WERI-Rb-1 (cell line): ENCODE data around the gene LYPD6B.

ENCODE experiments used
- DNase-seq: peaks from one replicate; pipeline ENCODE4 v3.0.0-alpha.2; 2020
- H3K27ac ChIP-seq: fragments of 250-450 bp; sonication (Bioruptor Pico); 2 replicates; pipeline ENCODE4 v1.5.1; 2020; ENCODE audit warnings: mild to moderate bottlenecking, moderate library complexity
- H3K27me3 ChIP-seq: fragments of 250-450 bp; sonication (Bioruptor Pico); 2 replicates; pipeline ENCODE4 v1.5.1; 2021; ENCODE audit warnings: mild to moderate bottlenecking, low read depth, moderate library complexity; ENCODE audit not compliant: insufficient read depth, severe bottlenecking
- H3K36me3 ChIP-seq: fragments of 250-450 bp; sonication (Bioruptor Pico); 2 replicates; pipeline ENCODE4 v1.5.1; 2020; ENCODE audit warnings: mild to moderate bottlenecking, moderate library complexity
- H3K4me3 ChIP-seq: 2 replicates; pipeline ENCODE4 v1.5.1; 2011; ENCODE audit warnings: low read depth, mild to moderate bottlenecking, control low read depth, low read length
- H3K9me3 ChIP-seq: fragments of 250-450 bp; sonication (Bioruptor Pico); 2 replicates; pipeline ENCODE4 v1.5.1; 2021; ENCODE audit warnings: mild to moderate bottlenecking, moderate library complexity; ENCODE audit not compliant: severe bottlenecking
- TF ChIP-seq, protein P1 (sequence below): IDR thresholded peaks from 2 replicates; pipeline ENCODE4 v1.5.1; 2011; ENCODE audit warnings: low read depth, mild to moderate bottlenecking, control low read depth, inconsistent platforms, low read length

The LYPD6B gene

DNA sequence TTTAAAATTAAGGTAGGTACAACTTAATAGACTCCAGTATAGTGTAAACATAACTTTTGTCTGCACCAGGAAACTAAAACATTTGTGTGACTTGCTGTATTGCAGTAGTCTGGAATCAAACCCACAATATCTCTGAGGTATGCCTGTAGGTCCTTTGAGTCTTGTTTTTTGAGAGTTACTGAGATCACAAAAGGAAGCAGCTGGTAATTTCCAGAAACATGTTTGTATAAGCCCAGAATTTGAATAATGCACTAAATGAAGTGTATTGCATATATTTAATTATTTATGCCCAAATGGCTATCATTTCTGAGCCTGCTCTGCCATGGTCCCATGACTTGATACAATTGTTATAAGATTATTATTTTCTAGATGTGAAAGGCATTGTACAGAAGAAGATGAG is 148.6 kb downstream of the LYPD6B start:
- H3K36me3 ChIP-seq, result no peaks in the 10 kb centered on the region
- no peaks in the 10 kb centered on the region for H3K27me3 ChIP-seq
- no peak for DNase-seq
- no peaks in the 10 kb centered on the region for H3K9me3 ChIP-seq
- no peak overlapping the region for H3K4me3 ChIP-seq
- TF ChIP-seq, protein P1, sequence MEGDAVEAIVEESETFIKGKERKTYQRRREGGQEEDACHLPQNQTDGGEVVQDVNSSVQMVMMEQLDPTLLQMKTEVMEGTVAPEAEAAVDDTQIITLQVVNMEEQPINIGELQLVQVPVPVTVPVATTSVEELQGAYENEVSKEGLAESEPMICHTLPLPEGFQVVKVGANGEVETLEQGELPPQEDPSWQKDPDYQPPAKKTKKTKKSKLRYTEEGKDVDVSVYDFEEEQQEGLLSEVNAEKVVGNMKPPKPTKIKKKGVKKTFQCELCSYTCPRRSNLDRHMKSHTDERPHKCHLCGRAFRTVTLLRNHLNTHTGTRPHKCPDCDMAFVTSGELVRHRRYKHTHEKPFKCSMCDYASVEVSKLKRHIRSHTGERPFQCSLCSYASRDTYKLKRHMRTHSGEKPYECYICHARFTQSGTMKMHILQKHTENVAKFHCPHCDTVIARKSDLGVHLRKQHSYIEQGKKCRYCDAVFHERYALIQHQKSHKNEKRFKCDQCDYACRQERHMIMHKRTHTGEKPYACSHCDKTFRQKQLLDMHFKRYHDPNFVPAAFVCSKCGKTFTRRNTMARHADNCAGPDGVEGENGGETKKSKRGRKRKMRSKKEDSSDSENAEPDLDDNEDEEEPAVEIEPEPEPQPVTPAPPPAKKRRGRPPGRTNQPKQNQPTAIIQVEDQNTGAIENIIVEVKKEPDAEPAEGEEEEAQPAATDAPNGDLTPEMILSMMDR, result no peak
- H3K27ac ChIP-seq, result no peak overlapping the region

DNA sequence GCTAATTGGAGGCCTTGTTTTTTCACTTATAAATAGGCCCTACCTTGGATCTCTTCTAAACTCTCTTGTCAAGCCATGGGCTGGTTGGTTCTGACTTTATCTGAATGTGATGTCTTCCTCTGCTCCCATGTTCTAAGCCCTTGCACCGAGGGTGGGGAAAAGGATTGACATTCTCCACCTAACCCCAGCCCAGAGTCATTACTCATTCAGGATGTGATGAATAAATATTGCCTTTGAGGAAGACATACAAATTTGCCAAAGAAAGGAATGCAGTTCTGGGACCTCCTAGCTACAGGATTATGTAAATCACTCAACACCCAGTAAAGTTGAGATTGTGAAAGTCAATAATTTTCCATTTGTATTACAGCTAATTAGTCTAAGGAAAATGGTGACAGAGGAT is 149.8 kb downstream of the LYPD6B start:
- Histone ChIP-seq H3K27ac (no peak overlapping the region), H3K9me3 (no peaks in the 10 kb centered on the region), H3K27me3 (no peaks in the 10 kb centered on the region), H3K36me3 (no peaks in the 10 kb centered on the region), H3K4me3 (no peak overlapping the region)
- TF ChIP-seq, protein P1, result no peak
- no peak for DNase-seq

DNA sequence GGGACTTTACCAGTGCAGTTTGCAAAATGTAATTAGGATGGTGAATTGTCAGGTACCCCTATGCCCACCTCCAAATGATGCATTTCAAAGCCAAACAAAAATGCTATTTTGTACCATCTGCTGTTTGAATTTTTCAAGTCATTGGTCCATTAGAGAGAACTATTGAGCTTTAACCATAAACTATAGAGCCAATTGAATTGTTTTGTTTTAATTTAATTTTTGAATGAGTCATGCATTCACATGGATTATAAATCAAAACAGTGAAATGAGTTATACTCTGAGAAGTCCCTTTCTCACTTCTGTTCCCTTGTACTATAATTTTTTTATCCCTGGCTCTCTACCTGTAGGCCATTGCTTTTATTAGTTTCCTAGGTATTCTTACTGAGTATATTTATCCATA is 151.3 kb downstream of the LYPD6B start:
- no peaks in the 10 kb centered on the region for H3K9me3 ChIP-seq
- DNase-seq, result no peak
- H3K36me3 ChIP-seq, result no peaks in the 10 kb centered on the region

DNA sequence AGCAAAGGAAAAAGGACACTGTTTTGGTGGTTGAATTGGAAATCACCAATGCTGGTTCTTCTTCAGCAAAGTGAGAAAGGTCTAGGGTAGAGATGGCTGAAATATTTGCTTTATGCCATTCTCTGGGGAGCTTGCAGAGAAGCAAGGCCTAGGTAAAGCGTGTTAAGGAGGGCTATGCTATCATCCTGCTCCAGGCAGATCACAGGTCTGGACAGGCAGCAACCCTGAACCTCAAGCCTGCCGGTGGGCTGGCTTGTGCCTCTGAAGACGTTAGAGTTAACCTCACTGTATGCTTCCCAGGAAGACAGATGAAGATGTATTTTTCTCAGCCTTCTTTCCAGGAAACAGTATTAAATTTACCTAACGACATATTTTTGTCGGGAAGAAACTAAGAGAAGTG is 153.4 kb downstream of the LYPD6B start:
- no peak for DNase-seq
- Histone ChIP-seq H3K4me3 (no peak overlapping the region), H3K36me3 (no peaks in the 10 kb centered on the region), H3K9me3 (no peaks in the 10 kb centered on the region), H3K27me3 (peaks cover 5% of the 10 kb centered on the region), H3K27ac (no peak overlapping the region)
- TF ChIP-seq, protein P1, result no peak

More for the DNA sequence above, 151.3 kb downstream of the LYPD6B start:
- no peak overlapping the region for H3K27ac ChIP-seq
- no peak overlapping the region for H3K4me3 ChIP-seq
- no peaks in the 10 kb centered on the region for H3K27me3 ChIP-seq
- TF ChIP-seq, protein P1, result no peak

DNA sequence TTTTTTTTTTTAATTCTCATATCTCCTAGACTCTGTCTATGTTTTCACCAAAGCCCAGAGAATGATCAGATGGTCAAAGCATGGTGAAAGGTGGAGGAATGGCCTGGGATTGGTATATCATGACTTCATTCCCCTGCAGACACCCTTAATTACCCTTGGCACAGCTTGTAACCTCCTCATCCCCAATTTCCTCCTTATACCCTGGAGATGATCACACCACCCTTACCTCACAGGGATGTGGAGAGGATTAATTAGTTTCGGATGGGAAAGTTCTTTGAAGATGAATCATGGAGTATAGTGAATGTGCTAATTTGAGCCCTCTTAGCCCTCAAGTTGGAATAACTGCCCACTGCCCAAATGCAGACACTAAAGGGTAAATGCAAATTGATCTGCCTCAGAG is 153.9 kb downstream of the LYPD6B start:
- Histone ChIP-seq H3K9me3 (no peaks in the 10 kb centered on the region), H3K27ac (no peak overlapping the region), H3K27me3 (peaks cover 5% of the 10 kb centered on the region), H3K4me3 (no peak overlapping the region), H3K36me3 (no peaks in the 10 kb centered on the region)
- TF ChIP-seq, protein P1, result no peak
- no peak for DNase-seq

DNA sequence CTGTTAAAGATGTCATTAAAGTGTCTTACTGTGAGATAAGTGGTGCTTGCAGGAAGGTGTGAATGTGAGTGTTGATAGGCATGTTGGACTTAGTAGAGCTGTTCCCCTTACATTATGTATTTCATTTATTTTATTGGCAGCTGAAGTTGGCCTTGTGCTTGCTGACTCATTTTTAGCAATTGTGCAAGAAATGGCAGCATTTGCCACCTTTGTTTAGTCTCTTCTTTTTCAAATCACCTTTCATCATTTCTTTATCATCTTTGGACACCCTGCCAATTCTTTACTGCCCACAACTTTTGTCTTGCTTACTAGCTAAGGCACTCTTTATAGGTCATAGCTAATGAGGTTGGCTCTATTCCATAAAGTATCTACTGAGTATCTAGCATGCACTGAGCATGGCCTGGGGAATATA is 161.6 kb downstream of the LYPD6B start:
- DNase-seq, result no peak
- Histone ChIP-seq H3K9me3 (no peaks in the 10 kb centered on the region), H3K27ac (no peak overlapping the region), H3K27me3 (peaks cover 8% of the 10 kb centered on the region), H3K36me3 (no peaks in the 10 kb centered on the region), H3K4me3 (no peak overlapping the region)
- TF ChIP-seq, protein P1, result no peak
